ENCODE results near the gene THAP12.
"Not testable (repeated sequence)": the region's sequence is repeated elsewhere in the genome, so short reads cannot be mapped to it uniquely, and the experiment has no call there.

The THAP12 gene

GRCh38 chr11:76380977-76381719, at the start of gene THAP12, which contains the start of gene GVQW3:
TSS of gene THAP12 (minus strand) at chr11:76381132. CDS start at chr11:76380836, 296 bp downstream.
TSS of gene GVQW3 (plus strand) at chr11:76381323. CDS start at chr11:76381829, 506 bp downstream.
- peak; percentile 88 to 99 (median 97) for DNase-seq
- intact Hi-C loops (cut with DNase I): loop anchor here (2.0 to 5.0 kb wide), 2 partner anchors 64 to 174 kb away; partner anchors contain the start of genes EMSY and WNT11

GRCh38 chr11:76426660-76427059, 45.7 kb upstream of the THAP12 start:
- intact Hi-C loops (cut with DNase I): no loop called here
- no peak for DNase-seq

- no peak for DNase-seq
- intact Hi-C loops (cut with DNase I): no loop called here
These were observed 44.0 kb upstream of the THAP12 start for GRCh38 chr11:76424891-76425290.

- intact Hi-C loops (cut with DNase I): no loop called here
- no peak for DNase-seq
These were observed 43.4 kb upstream of the THAP12 start for GRCh38 chr11:76424379-76424778.

- intact Hi-C loops (cut with DNase I): no loop called here
- no peak for DNase-seq
These were observed 39.0 kb upstream of the THAP12 start for GRCh38 chr11:76419896-76420295.

GRCh38 chr11:76415073-76415472, 34.1 kb upstream of the THAP12 start:
- intact Hi-C loops (cut with DNase I): no loop called here
- no peak for DNase-seq

GRCh38 chr11:76410851-76411357, 30.0 kb upstream of the THAP12 start:
- no peak for DNase-seq
- intact Hi-C loops (cut with DNase I): no loop called here

- no peak for DNase-seq
These were observed 27.4 kb upstream of the THAP12 start for GRCh38 chr11:76408171-76408965.

GRCh38 chr11:76406359-76406758, 25.4 kb upstream of the THAP12 start:
- intact Hi-C loops (cut with DNase I): no loop called here
- DNase-seq: no peak

More at GRCh38 chr11:76408171-76408965, 27.4 kb upstream of the THAP12 start:
- intact Hi-C loops (cut with DNase I): no loop called here

- DNase-seq; intact Hi-C loops (cut with DNase I): not testable (repeated sequence)
These were observed 20.6 kb upstream of the THAP12 start for GRCh38 chr11:76401484-76401883.

- no peak for DNase-seq
- intact Hi-C loops (cut with DNase I): no loop called here
These were observed 20.0 kb upstream of the THAP12 start for GRCh38 chr11:76400967-76401366.

GRCh38 chr11:76397383-76397782, 16.5 kb upstream of the THAP12 start:
- no peak for DNase-seq
- intact Hi-C loops (cut with DNase I): no loop called here

- intact Hi-C loops (cut with DNase I): no loop called here
- no peak for DNase-seq
These were observed 14.4 kb upstream of the THAP12 start for GRCh38 chr11:76395296-76395695.

GRCh38 chr11:76394411-76394810, 13.5 kb upstream of the THAP12 start:
- no peak for DNase-seq
- intact Hi-C loops (cut with DNase I): no loop called here

- intact Hi-C loops (cut with DNase I): no loop called here
- DNase-seq: no peak
These were observed 11.9 kb upstream of the THAP12 start for GRCh38 chr11:76392870-76393269.

GRCh38 chr11:76391811-76392475, 11.0 kb upstream of the THAP12 start:
- intact Hi-C loops (cut with DNase I): no loop called here
- no peak for DNase-seq

GRCh38 chr11:76391021-76391420, 10.1 kb upstream of the THAP12 start:
- DNase-seq: no peak

GRCh38 chr11:76388408-76388807, 7.5 kb upstream of the THAP12 start:
- intact Hi-C loops (cut with DNase I): no loop called here
- DNase-seq: no peak

More at GRCh38 chr11:76391021-76391420, 10.1 kb upstream of the THAP12 start:
- intact Hi-C loops (cut with DNase I): no loop called here

- no peak for DNase-seq
- intact Hi-C loops (cut with DNase I): no loop called here
These were observed 5.0 kb upstream of the THAP12 start for GRCh38 chr11:76385903-76386302.
